Panc1 (cell line): ENCODE results near the gene SNCB.

Experiments
- SIN3A ChIP-seq: IDR thresholded peaks from 2 replicates; pipeline ENCODE4 v1.6.1; 2012; ENCODE audit warnings: low read depth, mild to moderate bottlenecking, low read length, moderate library complexity, borderline replicate concordance; ENCODE audit not compliant: insufficient read depth
- TF ChIP-seq, protein P1 (sequence below): fragments of 450-650 bp; IDR thresholded peaks from 2 replicates; pipeline ENCODE4 v1.5.1; 2017; ENCODE audit warnings: mild to moderate bottlenecking

DNA sequence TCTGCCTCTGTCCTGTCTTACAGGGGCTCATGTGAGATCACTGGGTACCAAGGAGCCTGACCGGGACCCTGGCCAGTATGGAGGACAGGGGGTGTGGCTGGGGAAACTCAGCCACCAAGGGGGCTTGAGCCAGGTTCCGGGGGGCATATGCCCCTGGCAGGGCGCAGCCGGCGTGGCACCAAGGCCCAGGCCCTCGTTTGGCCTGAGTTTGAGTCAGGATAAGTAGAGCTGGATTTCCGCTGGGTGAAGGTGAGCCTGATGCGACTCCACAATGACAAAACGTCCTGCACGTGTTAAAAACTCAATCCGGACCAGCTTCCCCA lies 16.3 kb upstream of the SNCB start:
- no peak for TF ChIP-seq SIN3A
- TF ChIP-seq, protein P1, sequence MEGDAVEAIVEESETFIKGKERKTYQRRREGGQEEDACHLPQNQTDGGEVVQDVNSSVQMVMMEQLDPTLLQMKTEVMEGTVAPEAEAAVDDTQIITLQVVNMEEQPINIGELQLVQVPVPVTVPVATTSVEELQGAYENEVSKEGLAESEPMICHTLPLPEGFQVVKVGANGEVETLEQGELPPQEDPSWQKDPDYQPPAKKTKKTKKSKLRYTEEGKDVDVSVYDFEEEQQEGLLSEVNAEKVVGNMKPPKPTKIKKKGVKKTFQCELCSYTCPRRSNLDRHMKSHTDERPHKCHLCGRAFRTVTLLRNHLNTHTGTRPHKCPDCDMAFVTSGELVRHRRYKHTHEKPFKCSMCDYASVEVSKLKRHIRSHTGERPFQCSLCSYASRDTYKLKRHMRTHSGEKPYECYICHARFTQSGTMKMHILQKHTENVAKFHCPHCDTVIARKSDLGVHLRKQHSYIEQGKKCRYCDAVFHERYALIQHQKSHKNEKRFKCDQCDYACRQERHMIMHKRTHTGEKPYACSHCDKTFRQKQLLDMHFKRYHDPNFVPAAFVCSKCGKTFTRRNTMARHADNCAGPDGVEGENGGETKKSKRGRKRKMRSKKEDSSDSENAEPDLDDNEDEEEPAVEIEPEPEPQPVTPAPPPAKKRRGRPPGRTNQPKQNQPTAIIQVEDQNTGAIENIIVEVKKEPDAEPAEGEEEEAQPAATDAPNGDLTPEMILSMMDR: no peak
